Pancreas (tissue), 10 donors: ENCODE results near the gene NPPB. TPM values are rescaled to one million over a fixed set of nuclear protein-coding genes. Genes with fewer than 3 reads are reported as not detected.

Experiments
- ATAC-seq, 4 donors: fragments of 200-7000 bp; cut with Tn5 transposase; one replicate each; pipeline versions ENCODE4 v1.8.0 to v1.9.1; 2020; ENCODE audit warnings: mild to moderate bottlenecking in 4 of 4, moderate library complexity in 4 of 4
- DNase-seq, 6 donors: peaks; one replicate each; pipeline ENCODE4 v3.0.0-alpha.2; 2020
- FAIRE-seq: peaks from 2 replicates; lab custom pipeline; 2012; peaks lifted over from hg19 to GRCh38; lab: Jason Lieb, UNC
- H3K27ac ChIP-seq, 4 donors: fragments of 200-600 bp; sonication (generic); 1 replicate in 3 of 4; 2 replicates in 1 of 4; pipeline versions ENCODE4 v1.5.0 to v1.8.0; 2020
- H3K27me3 ChIP-seq, 4 donors: fragments of 200-600 bp; one replicate each; pipeline ENCODE4 v1.8.0; 2021
- H3K36me3 ChIP-seq, 3 donors: fragments of 200-600 bp; sonication (generic) in 1 of 3; one replicate each; pipeline versions ENCODE4 v1.5.0 to v1.8.0; 2020 to 2021
- H3K4me1 ChIP-seq, 3 donors: fragments of 200-600 bp; one replicate each; pipeline ENCODE4 v1.8.0; 2021
- H3K4me3 ChIP-seq, 4 donors: fragments of 200-600 bp; sonication (generic) in 2 of 4; one replicate each; pipeline versions ENCODE4 v1.5.0 to v1.8.0; 2020 to 2021
- H3K9me3 ChIP-seq, 4 donors: fragments of 200-600 bp; one replicate each; pipeline ENCODE4 v1.8.0; 2021
- CTCF ChIP-seq, 4 donors: fragments of 200-600 bp; sonication (generic) in 3 of 4; IDR thresholded peaks; one replicate each; pipeline versions ENCODE4 v1.5.0 to v1.8.0; 2021; ENCODE audit warnings: antibody characterized with exemption in 4 of 4
- WGBS, 2 donors: extraction: QIAGEN DNeasy Blood & Tissue Kit; methylation state at CpG; one replicate each; pipeline ENCODE4 v1.1.7; 2013; 5-methylcytosine and 5-hydroxymethylcytosine counted together
- intact Hi-C, 3 donors: fragments of 100-400 bp; cut with DNase I; formaldehyde crosslinking; loops; one replicate each; pipeline versions ENCODE4 v1.11.1 to v1.14.2; 2022
- polyA plus RNA-seq, 2 donors: library from polyadenylated mRNA; stranded (reverse); fragments of 200-250 nt; gene quantifications; one replicate each; pipeline ENCODE4 v1.2.3, GENCODE V29; 2013
- total RNA-seq, 6 donors: library from RNA; stranded (reverse); fragmentation: NEBNext Ultra II Directional in 4 of 6; extraction: Animal tissue kit (Norgen Biotek cat#: 25700) in 4 of 6; gene quantifications; one replicate each; pipeline versions ENCODE4 v1.2.1 to v1.2.4, GENCODE V29; 2021 to 2023
- donor health status: healthy with polysubstance abuse.
- donor health status: DM: no; HTN: no; CAD: no; lungs with moderate emphysema.
- donor health status: DM: no; HTN: no; CAD: no.
- donor health status: control.
- donor health status: control.
- donor health status: Bipolar disorder and iron deficiency.
- donor health status: DM: yes; HTN: yes; CAD: no.
- donor health status: DM: no; HTN: no; CAD: no.
- donor health status: DM: no; HTN: no; CAD: no.
- donor health status: DM: yes; HTN: yes; CAD: no.

The NPPB gene
- total and polyA plus RNA-seq, 8 donors: 0.28 to 1.6 (median 0.95) TPM; not detected in 3

GRCh38 chr1:11836955-11837766 lies 21.6 kb downstream of the NPPB start:
- peaks cover 8 to 81% (median 33%) of the 10 kb centered on the region in 3 donors for H3K36me3 ChIP-seq
- 87 to 89% methylated on average over 36 of the region's 36 CpGs for WGBS, 2 donors
- intact Hi-C loops: loop anchor here in 2 of 3 donors (5.0 to 10.0 kb wide), 3 partner anchors 60 to 148 kb away; partner anchors contain the start of gene MFN2 (in 1 of the 2)

GRCh38 chr1:11835441-11836225 lies 23.1 kb downstream of the NPPB start:
- no peak overlapping the region for H3K27ac ChIP-seq
- no peaks in the 10 kb centered on the region for H3K4me1 ChIP-seq
- H3K9me3 ChIP-seq: no peaks in the 10 kb centered on the region
- TF ChIP-seq CTCF (IDR thresholded peaks at IDR 0.05): no peak
- 87 to 93% methylated on average over 26 to 28 of the region's 28 CpGs for WGBS, 2 donors
- H3K27me3 ChIP-seq: no peaks in the 10 kb centered on the region
- intact Hi-C loops: loop anchor here in 2 of 3 donors (5.0 to 10.0 kb wide), 3 partner anchors 62 to 149 kb away; partner anchors contain the start of gene MFN2 (in 1 of the 2)
- H3K36me3 ChIP-seq: peaks cover 8 to 69% (median 27%) of the 10 kb centered on the region in 3 donors
- ATAC-seq (no peak), DNase-seq (no peak), FAIRE-seq (no peak)
- no peak overlapping the region for H3K4me3 ChIP-seq

More at GRCh38 chr1:11836955-11837766, 21.6 kb downstream of the NPPB start:
- no peak for ATAC-seq
- Histone ChIP-seq H3K27me3 (no peaks in the 10 kb centered on the region), H3K4me1 (no peaks in the 10 kb centered on the region), H3K4me3 (no peak overlapping the region), H3K27ac (no peak overlapping the region), H3K9me3 (no peaks in the 10 kb centered on the region)
- FAIRE-seq: no peak
- no peak for DNase-seq
- no peak for TF ChIP-seq CTCF (IDR thresholded peaks at IDR 0.05)

GRCh38 chr1:11833900-11834299 lies 24.8 kb downstream of the NPPB start:
- H3K27ac ChIP-seq: no peak overlapping the region
- no peak for ATAC-seq
- no peak for DNase-seq
- FAIRE-seq: no peak
- H3K27me3 ChIP-seq: no peaks in the 10 kb centered on the region
- peaks cover 0 to 65% (median 21%) of the 10 kb centered on the region in 3 donors for H3K36me3 ChIP-seq
- intact Hi-C loops: loop anchor here in 2 of 3 donors (10.0 kb wide), 2 partner anchors 131 to 151 kb away; partner anchors contain the start of gene MFN2 (in 1 of the 2)
- 91 to 96% methylated on average over 13 of the region's 13 CpGs for WGBS, 2 donors
- H3K4me1 ChIP-seq: no peaks in the 10 kb centered on the region
- TF ChIP-seq CTCF (IDR thresholded peaks at IDR 0.05): no peak
- no peaks in the 10 kb centered on the region for H3K9me3 ChIP-seq
- no peak overlapping the region for H3K4me3 ChIP-seq

- no peak for TF ChIP-seq CTCF (IDR thresholded peaks at IDR 0.05)
- no peak overlapping the region for H3K27ac ChIP-seq
- no peaks in the 10 kb centered on the region for H3K27me3 ChIP-seq
- 92 to 96% methylated on average over 8 of the region's 8 CpGs for WGBS, 2 donors
- no peak for ATAC-seq
- FAIRE-seq: no peak
- H3K4me3 ChIP-seq: no peak overlapping the region
- intact Hi-C loops: loop anchor here in 2 of 3 donors (10.0 kb wide), 2 partner anchors 131 to 151 kb away; partner anchors contain the start of gene MFN2 (in 1 of the 2)
- DNase-seq: no peak
- peaks cover 0 to 67% (median 21%) of the 10 kb centered on the region in 3 donors for H3K36me3 ChIP-seq
- H3K4me1 ChIP-seq: no peaks in the 10 kb centered on the region
- H3K9me3 ChIP-seq: no peaks in the 10 kb centered on the region
Measured at GRCh38 chr1:11833497-11833896, 25.2 kb downstream of the NPPB start.
